Osteoblast (primary cell): ENCODE measurements around the gene SLC19A1. TPM values are rescaled to one million over a fixed set of nuclear protein-coding genes. Genes with fewer than 3 reads are reported as not detected.

Experiments
- DNase-seq: peaks from one replicate; pipeline ENCODE4 v3.0.0; 2011; ENCODE audit warnings: low spot score, mixed read lengths; ENCODE audit not compliant: insufficient read length; ENCODE audit errors: missing footprints
- H2AFZ ChIP-seq: 2 replicates; pipeline ENCODE4 v1.6.0; 2011; ENCODE audit warnings: mild to moderate bottlenecking, low read length
- H3K27ac ChIP-seq: 2 replicates; pipeline ENCODE4 v1.5.1; 2011; ENCODE audit warnings: mild to moderate bottlenecking, low read depth, low read length, moderate library complexity
- H3K27me3 ChIP-seq: 2 replicates; pipeline ENCODE4 v1.6.0; 2012; ENCODE audit warnings: mild to moderate bottlenecking, control low read depth, inconsistent platforms, low read length, moderate library complexity; ENCODE audit not compliant: insufficient read depth
- H3K36me3 ChIP-seq: 2 replicates; pipeline ENCODE4 v1.5.1; 2011; ENCODE audit warnings: mild to moderate bottlenecking, low read length, control low read depth, moderate library complexity; ENCODE audit not compliant: insufficient read depth
- H3K4me1 ChIP-seq: 2 replicates; pipeline ENCODE4 v1.5.1; 2011; ENCODE audit warnings: mild to moderate bottlenecking, low read length, control low read depth, moderate library complexity; ENCODE audit not compliant: insufficient read depth
- H3K4me2 ChIP-seq: 2 replicates; pipeline ENCODE4 v1.6.0; 2011; ENCODE audit warnings: mild to moderate bottlenecking, low read length; ENCODE audit not compliant: insufficient read depth
- H3K4me3 ChIP-seq: fragments of 200-600 bp; sonication (generic); 3 replicates; pipeline ENCODE4 v1.5.1; 2012; ENCODE audit warnings: mild to moderate bottlenecking, low read length, inconsistent platforms; ENCODE audit not compliant: insufficient read depth
- H3K79me2 ChIP-seq: 2 replicates; pipeline ENCODE4 v1.6.0; 2012; ENCODE audit warnings: mild to moderate bottlenecking, low read length, control low read depth, inconsistent platforms; ENCODE audit not compliant: insufficient read depth
- H3K9me3 ChIP-seq: 2 replicates; pipeline ENCODE4 v1.5.1; 2011; ENCODE audit warnings: low read depth, low read length, control low read depth
- H4K20me1 ChIP-seq: 2 replicates; pipeline ENCODE4 v1.6.0; 2012; ENCODE audit warnings: mild to moderate bottlenecking, low read length, control low read depth; ENCODE audit not compliant: insufficient read depth
- total RNA-seq: library from RNA; depleted of rRNA; stranded (reverse); fragments of >200 nt; gene quantifications from 2 replicates; pipeline ENCODE4 v1.2.3, GENCODE V29; 2012
- TF ChIP-seq, protein P1 (sequence below): IDR thresholded peaks from 2 replicates; pipeline ENCODE4 v1.5.1; 2011; ENCODE audit warnings: mild to moderate bottlenecking, low read depth, low read length, moderate library complexity; ENCODE audit errors: extremely low read depth

Gene SLC19A1
- total RNA-seq, 1 donor = 2.9 TPM

DNA sequence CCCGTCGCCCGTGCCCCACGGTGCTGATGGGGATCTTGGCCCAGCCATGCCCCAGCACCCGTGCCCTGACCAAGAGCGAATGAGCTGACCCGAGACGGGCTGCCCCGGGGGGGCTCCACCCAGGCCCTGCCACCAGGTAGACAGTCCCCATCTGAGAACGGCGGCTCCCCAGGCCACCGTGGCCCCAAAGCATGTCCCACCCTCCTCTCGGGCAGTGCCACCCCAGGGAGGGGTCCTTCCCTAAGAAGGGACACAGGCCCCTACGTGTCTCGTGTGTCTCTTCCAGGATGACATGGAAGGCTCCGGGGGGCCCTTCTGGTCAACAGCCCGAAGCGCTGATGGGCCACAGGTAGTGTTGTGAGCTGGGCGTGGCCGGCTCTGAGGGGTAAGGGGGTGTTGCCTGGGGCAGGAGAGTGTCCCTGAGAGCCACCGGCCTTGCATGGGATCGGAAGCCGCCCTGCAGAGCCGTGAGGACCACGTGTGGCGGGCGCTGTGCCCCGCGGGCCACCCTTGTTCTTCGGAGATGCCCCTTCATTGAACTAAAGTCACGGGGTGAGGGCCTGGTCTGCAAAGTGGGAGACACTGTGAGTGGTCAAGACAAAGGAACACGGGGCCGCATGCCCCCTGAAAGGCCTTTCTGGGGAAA lies 55.0 kb downstream of the SLC19A1 start:
- no peaks in the 10 kb centered on the region for H3K9me3 ChIP-seq
- H3K4me1 ChIP-seq = no peaks in the 10 kb centered on the region
- no peaks in the 10 kb centered on the region for H3K79me2 ChIP-seq
- TF ChIP-seq, protein P1, sequence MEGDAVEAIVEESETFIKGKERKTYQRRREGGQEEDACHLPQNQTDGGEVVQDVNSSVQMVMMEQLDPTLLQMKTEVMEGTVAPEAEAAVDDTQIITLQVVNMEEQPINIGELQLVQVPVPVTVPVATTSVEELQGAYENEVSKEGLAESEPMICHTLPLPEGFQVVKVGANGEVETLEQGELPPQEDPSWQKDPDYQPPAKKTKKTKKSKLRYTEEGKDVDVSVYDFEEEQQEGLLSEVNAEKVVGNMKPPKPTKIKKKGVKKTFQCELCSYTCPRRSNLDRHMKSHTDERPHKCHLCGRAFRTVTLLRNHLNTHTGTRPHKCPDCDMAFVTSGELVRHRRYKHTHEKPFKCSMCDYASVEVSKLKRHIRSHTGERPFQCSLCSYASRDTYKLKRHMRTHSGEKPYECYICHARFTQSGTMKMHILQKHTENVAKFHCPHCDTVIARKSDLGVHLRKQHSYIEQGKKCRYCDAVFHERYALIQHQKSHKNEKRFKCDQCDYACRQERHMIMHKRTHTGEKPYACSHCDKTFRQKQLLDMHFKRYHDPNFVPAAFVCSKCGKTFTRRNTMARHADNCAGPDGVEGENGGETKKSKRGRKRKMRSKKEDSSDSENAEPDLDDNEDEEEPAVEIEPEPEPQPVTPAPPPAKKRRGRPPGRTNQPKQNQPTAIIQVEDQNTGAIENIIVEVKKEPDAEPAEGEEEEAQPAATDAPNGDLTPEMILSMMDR = no peak
- no peak overlapping the region for H3K27ac ChIP-seq
- H2AFZ ChIP-seq = no peak overlapping the region
- no peaks in the 10 kb centered on the region for H4K20me1 ChIP-seq
- H3K36me3 ChIP-seq = no peaks in the 10 kb centered on the region
- H3K27me3 ChIP-seq = no peaks in the 10 kb centered on the region
- H3K4me2 ChIP-seq = no peak overlapping the region
- H3K4me3 ChIP-seq = no peak overlapping the region
- peak; percentile 82 for DNase-seq

DNA sequence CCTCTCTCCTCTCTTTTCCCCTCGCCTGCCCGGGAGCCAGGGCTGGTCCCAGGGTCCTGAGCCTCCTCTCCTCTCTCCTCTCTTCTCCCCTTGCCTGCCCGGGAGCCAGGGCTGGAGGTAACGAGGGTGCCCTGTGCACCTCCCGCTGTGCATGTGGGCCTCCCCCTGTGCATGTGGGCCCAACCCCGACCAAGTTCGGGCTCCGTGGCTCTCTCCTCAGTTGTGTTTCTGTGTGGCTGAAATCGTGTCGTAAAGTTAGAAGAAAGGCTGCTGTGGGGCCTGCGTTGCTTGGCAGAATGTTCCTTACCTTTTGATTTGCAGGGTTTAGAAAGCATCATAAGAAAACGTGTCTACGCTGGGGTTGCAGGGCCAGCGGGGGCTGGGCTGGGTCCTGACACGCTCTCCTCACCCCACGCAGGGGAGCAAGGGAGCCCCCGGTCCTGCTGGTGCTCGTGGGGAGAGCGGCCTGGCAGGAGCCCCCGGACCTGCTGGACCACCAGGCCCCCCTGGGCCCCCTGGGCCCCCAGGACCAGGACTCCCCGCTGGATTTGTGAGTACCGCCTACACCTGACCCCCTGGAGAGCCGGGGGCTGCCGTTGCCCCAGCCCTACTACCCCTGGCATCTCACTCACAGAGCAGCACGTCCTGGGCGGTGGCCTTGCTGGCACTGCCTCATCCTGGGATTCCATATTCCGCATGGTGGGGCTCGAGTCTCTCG lies 55.6 kb downstream of the SLC19A1 start:
- Histone ChIP-seq H3K27ac (no peak overlapping the region), H3K79me2 (no peaks in the 10 kb centered on the region), H3K4me1 (no peaks in the 10 kb centered on the region), H4K20me1 (no peaks in the 10 kb centered on the region), H2AFZ (no peak overlapping the region), H3K27me3 (no peaks in the 10 kb centered on the region), H3K9me3 (no peaks in the 10 kb centered on the region), H3K4me2 (no peak overlapping the region), H3K36me3 (no peaks in the 10 kb centered on the region), H3K4me3 (no peak overlapping the region)
- DNase-seq = no peak
- TF ChIP-seq, protein P1 = no peak

DNA sequence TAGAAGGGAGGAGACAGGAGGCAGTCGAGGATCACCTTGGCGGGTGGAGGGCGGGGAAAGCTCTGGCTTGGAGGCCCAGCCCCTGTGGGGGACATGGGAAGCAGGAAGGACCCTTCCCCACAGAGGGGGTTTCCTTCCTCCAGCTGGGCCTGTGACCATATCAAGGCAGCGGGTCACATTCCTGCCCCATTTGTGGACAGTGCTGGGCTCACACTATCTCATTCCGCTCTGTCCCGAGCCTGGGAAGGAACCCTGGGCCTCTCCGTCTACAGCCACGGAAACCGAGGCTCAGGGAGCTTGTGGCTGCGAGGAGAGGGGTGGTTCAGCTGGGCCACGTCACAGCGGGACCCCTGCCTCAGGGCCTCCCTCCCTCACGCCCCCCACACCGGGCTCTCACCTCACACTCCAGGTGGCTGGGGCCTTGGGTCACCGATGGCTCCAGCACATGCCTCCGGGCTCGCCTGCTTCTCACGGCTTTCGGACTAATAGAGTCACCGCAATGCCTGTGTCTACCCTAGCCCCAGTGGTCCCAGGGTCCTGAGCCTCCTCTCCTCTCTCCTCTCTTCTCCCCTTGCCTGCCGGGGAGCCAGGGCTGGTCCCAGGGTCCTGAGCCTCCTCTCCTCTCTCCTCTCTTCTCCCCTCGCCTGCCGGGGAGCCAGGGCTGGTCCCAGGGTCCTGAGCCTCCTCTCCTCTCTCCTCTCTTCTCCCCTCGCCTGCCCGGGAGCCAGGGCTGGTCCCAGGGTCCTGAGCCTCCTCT lies 56.4 kb downstream of the SLC19A1 start:
- H3K79me2 ChIP-seq = no peaks in the 10 kb centered on the region
- no peak overlapping the region for H3K4me2 ChIP-seq
- no peak overlapping the region for H3K4me3 ChIP-seq
- H3K9me3 ChIP-seq = no peaks in the 10 kb centered on the region
- no peak overlapping the region for H3K27ac ChIP-seq
- no peak for DNase-seq
- H4K20me1 ChIP-seq = no peaks in the 10 kb centered on the region
- no peaks in the 10 kb centered on the region for H3K36me3 ChIP-seq
- no peak overlapping the region for H2AFZ ChIP-seq
- TF ChIP-seq, protein P1 = no peak
- H3K27me3 ChIP-seq = no peaks in the 10 kb centered on the region
- H3K4me1 ChIP-seq = no peaks in the 10 kb centered on the region

DNA sequence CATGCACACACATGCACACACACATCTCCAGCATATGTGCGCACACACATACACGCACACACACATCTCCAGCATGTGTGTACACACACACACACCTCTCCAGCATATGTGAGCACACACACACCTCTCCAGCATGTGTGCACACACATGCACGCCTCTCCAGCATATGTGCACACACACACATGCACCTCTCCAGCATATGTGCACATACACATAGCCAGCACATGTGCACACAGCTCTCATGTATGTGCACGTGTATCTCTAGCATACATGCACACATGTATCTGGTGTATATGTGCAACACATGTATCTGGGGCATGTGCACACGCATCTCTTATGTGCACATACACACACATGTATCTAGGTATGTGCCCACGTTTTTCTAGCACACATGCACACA lies 57.9 kb downstream of the SLC19A1 start:
- Histone ChIP-seq H3K36me3 (no peaks in the 10 kb centered on the region), H3K9me3 (no peaks in the 10 kb centered on the region), H3K27me3 (no peaks in the 10 kb centered on the region), H4K20me1 (no peaks in the 10 kb centered on the region), H3K4me2 (no peak overlapping the region), H3K27ac (no peak overlapping the region), H3K4me1 (no peaks in the 10 kb centered on the region), H3K4me3 (no peak overlapping the region), H2AFZ (no peak overlapping the region), H3K79me2 (no peaks in the 10 kb centered on the region)
- TF ChIP-seq, protein P1 = no peak
- DNase-seq = no peak
